OCI-M2 (cell line): ENCODE results near the gene KRTAP5-5.
"Not testable (repeated sequence)": the region's sequence is repeated elsewhere in the genome, so short reads cannot be mapped to it uniquely, and the experiment has no call there.

Source experiments
- DNase-seq: peaks from one replicate; lab custom pipeline; 2025; ENCODE audit not compliant: unreplicated experiment; lab: John Stamatoyannopoulos, UW

The KRTAP5-5 gene

DNA sequence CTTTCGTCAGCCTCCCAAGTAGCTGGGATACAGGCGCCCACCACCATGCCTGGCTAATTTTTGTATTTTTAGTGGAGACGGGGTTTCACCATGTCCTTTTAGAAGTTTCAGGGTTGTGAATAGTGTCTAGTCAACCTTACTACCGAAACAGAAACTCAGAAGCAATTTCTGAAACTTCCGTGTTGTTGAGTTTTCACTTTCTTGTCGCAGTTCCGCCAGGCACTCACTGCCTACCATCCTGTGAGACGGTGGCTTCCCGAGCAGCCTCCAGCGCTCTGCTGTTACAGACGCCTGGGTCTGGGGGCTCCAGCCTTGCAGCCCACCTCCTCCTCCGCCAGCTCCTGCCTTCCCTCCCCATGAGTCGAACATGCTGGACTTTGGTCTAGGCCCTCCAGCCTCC lies 23.7 kb upstream of the KRTAP5-5 start:
- DNase-seq, result not testable (repeated sequence)

DNA sequence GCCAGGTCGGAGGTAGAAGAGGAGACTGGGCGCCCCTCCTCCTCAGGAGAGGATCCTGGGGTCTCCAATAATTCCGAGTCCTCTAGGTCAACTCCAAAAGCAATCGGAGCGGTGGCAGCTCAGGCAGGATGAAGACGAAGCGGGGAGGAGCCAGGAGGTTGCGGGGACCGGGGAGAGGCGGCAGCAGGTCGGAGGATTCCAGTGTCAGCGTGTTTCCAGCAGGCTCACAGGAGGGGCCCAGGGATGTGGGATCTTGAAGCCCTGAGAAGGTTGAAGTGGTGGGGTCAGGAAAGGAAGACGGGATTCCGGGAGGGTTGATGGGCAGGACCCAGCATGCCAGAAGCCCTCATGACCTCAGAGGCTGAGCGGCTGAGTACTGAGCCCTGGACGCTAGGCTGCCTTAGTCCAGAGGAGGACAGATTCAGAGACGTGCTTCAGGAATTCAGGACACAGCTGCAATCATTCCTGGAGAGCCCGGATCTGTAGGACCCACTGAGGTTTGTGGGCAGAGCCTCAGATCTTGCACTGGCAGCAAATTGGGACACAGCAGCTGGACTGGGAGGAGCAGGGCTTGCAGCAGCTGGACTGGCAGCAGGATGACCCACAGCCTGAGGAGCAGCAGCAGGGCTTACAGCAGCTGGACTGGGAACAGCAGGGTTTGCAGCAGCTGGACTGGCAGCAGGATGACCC lies 22.3 kb upstream of the KRTAP5-5 start:
- DNase-seq, result not testable (repeated sequence)

GRCh38 chr11:1607901-1608300 lies 21.7 kb upstream of the KRTAP5-5 start:
- DNase-seq, result not testable (repeated sequence)

- DNase-seq, result no peak
Observed at GRCh38 chr11:1608363-1608762, 21.2 kb upstream of the KRTAP5-5 start, which contains the start of gene KRTAP5-3. KRTAP5-3 (minus strand) TSS chr11:1608463; CDS start chr11:1608385, 78 bp downstream.

GRCh38 chr11:1618231-1618630 lies 11.3 kb upstream of the KRTAP5-5 start:
- no peak for DNase-seq

GRCh38 chr11:1619449-1619848 lies 10.1 kb upstream of the KRTAP5-5 start:
- no peak for DNase-seq

DNA sequence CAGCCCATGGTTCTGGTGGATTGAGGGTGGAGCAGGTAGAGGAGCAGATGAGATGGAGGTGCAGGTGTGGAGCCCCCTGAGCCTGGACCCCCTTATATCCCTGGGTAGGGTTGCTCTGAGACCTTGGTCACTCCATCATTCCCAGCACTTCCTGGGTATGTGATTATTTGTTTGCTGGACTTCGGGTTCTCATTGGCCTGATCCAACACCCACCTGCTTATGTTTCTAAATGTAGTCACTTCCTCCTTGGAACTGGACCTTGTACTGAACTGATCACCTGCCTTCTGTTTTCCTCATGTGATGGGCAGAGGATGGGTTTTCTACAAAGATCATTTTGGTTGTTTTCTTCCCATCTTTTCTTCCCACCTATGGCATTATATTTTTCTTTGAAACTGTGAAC lies 7.5 kb upstream of the KRTAP5-5 start, which contains the start of gene KRTAP5-4:
Gene KRTAP5-4, minus strand, starts transcription at position 53 of the 400 bp plus-strand sequence. Its CDS starts 45 bp downstream, at position 8.
- DNase-seq, result no peak

DNA sequence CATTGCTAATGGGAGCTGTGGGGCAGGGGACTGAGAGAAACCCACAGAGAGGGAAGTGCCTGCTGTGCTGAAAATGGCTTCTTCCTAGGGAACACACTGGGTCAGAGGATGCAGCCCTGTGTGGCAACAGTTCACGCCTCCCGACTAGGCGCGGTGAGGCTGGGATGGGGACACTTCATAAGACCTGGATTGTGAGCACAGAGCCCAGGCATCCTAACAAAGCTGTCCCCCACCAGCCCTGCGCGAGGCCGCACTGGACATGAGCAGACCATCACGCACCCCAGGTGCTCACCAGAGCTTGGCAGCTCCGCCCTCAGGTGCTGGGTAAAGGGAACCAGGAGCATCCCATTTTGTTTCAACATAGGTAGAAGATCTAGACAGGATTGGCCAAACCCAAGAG lies 5.9 kb upstream of the KRTAP5-5 start:
- DNase-seq, result no peak

GRCh38 chr11:1624621-1625020 lies 5.0 kb upstream of the KRTAP5-5 start:
- no peak for DNase-seq

GRCh38 chr11:1625541-1625940 lies 4.0 kb upstream of the KRTAP5-5 start:
- no peak for DNase-seq

GRCh38 chr11:1628506-1629325 lies 859 bp upstream of the KRTAP5-5 start:
- DNase-seq, result no peak

- DNase-seq, result no peak
Observed at GRCh38 chr11:1630271-1630670, 696 bp downstream of the KRTAP5-5 start.

GRCh38 chr11:1631066-1631568 lies 1.5 kb downstream of the KRTAP5-5 start:
- DNase-seq, result no peak

DNA sequence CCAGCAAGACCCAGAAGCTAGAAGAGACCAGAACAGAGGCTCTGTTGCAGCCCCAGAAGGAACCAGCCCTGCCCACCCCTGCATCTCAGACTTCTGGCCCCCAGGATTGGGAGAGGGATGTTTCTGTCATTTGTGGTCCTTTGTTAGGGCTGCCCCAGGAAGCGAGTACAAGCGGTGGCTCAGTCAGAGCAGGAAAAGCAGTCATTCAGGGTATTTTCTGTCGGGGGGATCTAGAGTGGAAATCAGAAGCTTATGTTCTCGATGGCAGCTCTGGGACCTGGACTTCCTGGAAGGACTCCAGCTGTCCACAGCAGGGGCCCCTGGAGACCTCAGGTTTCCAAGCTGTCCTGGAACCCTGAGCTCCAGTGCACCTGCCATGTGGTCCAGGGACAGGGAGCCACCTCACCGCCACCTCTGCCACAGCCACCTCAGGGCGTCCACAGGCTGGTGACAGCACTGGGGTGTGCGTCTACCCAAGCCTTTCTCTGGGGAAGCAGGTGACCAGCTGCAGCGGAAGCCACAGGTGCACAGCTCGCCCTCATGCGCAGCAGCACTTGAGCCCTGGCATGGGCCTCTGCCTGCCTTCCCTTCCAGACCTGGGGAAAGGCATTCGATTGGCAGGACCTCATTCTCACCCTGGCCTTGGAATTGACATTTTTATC lies 2.6 kb downstream of the KRTAP5-5 start:
- DNase-seq, result no peak

GRCh38 chr11:1633864-1634263 lies 4.3 kb downstream of the KRTAP5-5 start:
- DNase-seq, result no peak

GRCh38 chr11:1636291-1636950 lies 6.8 kb downstream of the KRTAP5-5 start:
- no peak for DNase-seq

DNA sequence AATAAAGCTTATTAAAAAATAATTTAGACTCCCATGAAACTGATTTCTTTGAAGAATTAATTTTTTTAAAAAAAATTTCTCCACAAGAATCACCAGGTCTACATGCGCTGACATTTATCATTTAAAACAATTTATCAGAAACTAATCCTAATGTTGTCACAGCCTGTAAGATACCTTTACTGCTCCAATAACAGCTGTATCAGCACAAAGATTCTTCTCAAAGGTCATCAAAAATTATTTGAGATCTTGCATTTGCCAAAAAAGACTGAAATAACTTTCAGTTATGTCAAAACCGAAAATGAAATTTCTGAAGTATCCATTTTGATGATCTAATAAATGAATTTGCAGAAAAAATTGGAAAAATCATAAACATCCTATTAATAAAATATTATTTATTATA lies 8.1 kb downstream of the KRTAP5-5 start:
- DNase-seq, result no peak

DNA sequence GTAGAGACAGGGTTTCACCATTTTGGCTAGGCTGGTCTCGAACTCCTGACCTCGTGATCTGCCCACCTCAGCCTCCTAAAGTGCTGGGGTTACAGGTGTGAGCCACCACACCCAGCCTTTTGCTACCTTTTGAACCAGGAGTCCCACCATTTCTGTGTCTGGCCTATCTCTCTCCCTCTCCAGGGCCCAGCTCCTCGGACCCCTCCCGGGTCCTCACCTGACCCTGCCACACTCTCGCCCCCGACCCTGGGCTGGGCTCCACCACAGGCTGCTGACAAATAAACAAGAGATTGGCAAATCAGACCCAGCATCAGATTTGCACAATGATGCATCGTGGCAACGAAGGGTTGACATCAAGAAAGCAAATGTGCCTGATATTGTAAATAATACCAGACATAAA lies 8.8 kb downstream of the KRTAP5-5 start:
- DNase-seq, result no peak

- DNase-seq, result no peak
Observed at GRCh38 chr11:1639102-1639620, 9.6 kb downstream of the KRTAP5-5 start.

- no peak for DNase-seq
Observed at GRCh38 chr11:1639666-1640065, 10.1 kb downstream of the KRTAP5-5 start.
